DND-41 (cell line): ENCODE measurements around the gene CLDN9.

Source experiments
- CTCF ChIP-seq: IDR thresholded peaks from 2 replicates; pipeline ENCODE4 v1.5.1; 2012; ENCODE audit warnings: borderline replicate concordance, low read length, moderate library complexity, mild to moderate bottlenecking; ENCODE audit not compliant: poor library complexity, severe bottlenecking; ENCODE audit errors: extremely low read depth
- EZH2 ChIP-seq: IDR thresholded peaks from 3 replicates; pipeline ENCODE4 v1.6.1; 2012; ENCODE audit warnings: borderline replicate concordance, low read depth, mild to moderate bottlenecking, moderate library complexity, low read length, inconsistent platforms; ENCODE audit not compliant: severe bottlenecking

GRCh38 chr16:3017794-3018506 lies 5.2 kb downstream of the CLDN9 start, which contains the start of gene CLDN6:
- peak; percentile 28 for TF ChIP-seq CTCF
- no peak for TF ChIP-seq EZH2
